SK-N-SH treated with all-trans-retinoic acid at 6 μM for 48 hours (cell line): ENCODE data around the gene CRABP1.
A peak's percentile ranks its signal among the peaks of the same experiment; 100 is the strongest.

Experiments used
- ATAC-seq: fragments of 200-7000 bp; cut with Tn5 transposase; 3 replicates; pipeline ENCODE4 v1.9.1; 2020; ENCODE audit warnings: mild to moderate bottlenecking, moderate library complexity
- ARNTL ChIP-seq: fragments of 450-650 bp; formaldehyde crosslinking; IDR thresholded peaks from 2 replicates; pipeline ENCODE4 v1.5.0; 2020; ENCODE audit warnings: low read depth, mild to moderate bottlenecking, moderate library complexity, borderline replicate concordance
- BACH2 ChIP-seq: fragments of 250-450 bp; sonication (Bioruptor Pico); IDR thresholded peaks from 2 replicates; pipeline ENCODE4 v1.9.0; 2021; ENCODE audit warnings: mild to moderate bottlenecking, borderline replicate concordance
- CSDC2 ChIP-seq: fragments of 250-450 bp; sonication (Bioruptor Pico); IDR thresholded peaks from 2 replicates; pipeline ENCODE4 v1.5.0; 2020; ENCODE audit warnings: mild to moderate bottlenecking, moderate library complexity
- ESRRG ChIP-seq: fragments of 250-450 bp; sonication (Bioruptor Pico); IDR thresholded peaks from 2 replicates; pipeline ENCODE4 v1.6.1; 2021; ENCODE audit warnings: mild to moderate bottlenecking
- GLIS3 ChIP-seq: fragments of 250-450 bp; sonication (Bioruptor Pico); IDR thresholded peaks from 2 replicates; pipeline ENCODE4 v1.5.0; 2020; ENCODE audit warnings: mild to moderate bottlenecking, moderate library complexity
- ISL1 ChIP-seq: fragments of 250-450 bp; sonication (Bioruptor Pico); IDR thresholded peaks from 2 replicates; pipeline ENCODE4 v2.1.2; 2022; ENCODE audit warnings: mild to moderate bottlenecking, moderate library complexity
- OSR1 ChIP-seq: fragments of 250-450 bp; sonication (Bioruptor Pico); IDR thresholded peaks from 2 replicates; pipeline ENCODE4 v1.8.0; 2022; ENCODE audit warnings: moderate library complexity, mild to moderate bottlenecking, inconsistent platforms
- PPARA ChIP-seq: fragments of 250-450 bp; sonication (Bioruptor Pico); IDR thresholded peaks from 2 replicates; pipeline ENCODE4 v1.5.0; 2020; ENCODE audit warnings: mild to moderate bottlenecking, borderline replicate concordance
- RARB ChIP-seq: fragments of 250-450 bp; sonication (Bioruptor Pico); IDR thresholded peaks from 2 replicates; pipeline ENCODE4 v1.8.0; 2021; ENCODE audit warnings: mild to moderate bottlenecking, moderate library complexity
- SNAI2 ChIP-seq: fragments of 250-450 bp; sonication (Bioruptor Pico); IDR thresholded peaks from 2 replicates; pipeline ENCODE4 v1.5.0; 2020; ENCODE audit warnings: mild to moderate bottlenecking, moderate library complexity
- TCF4 ChIP-seq: fragments of 250-450 bp; sonication (Bioruptor Pico); IDR thresholded peaks from 2 replicates; pipeline ENCODE4 v1.8.0; 2021; ENCODE audit warnings: mild to moderate bottlenecking, moderate library complexity, borderline replicate concordance
- TOX ChIP-seq: fragments of 250-450 bp; sonication (Bioruptor Pico); IDR thresholded peaks from 2 replicates; pipeline ENCODE4 v1.8.0; 2021; ENCODE audit warnings: mild to moderate bottlenecking, moderate library complexity, borderline replicate concordance
- ZC3H10 ChIP-seq: fragments of 250-450 bp; sonication (Bioruptor Pico); IDR thresholded peaks from 2 replicates; pipeline ENCODE4 v1.5.1; 2021; ENCODE audit warnings: mild to moderate bottlenecking, moderate library complexity
- ZFP3 ChIP-seq: fragments of 250-450 bp; sonication (Bioruptor Pico); IDR thresholded peaks from 2 replicates; pipeline ENCODE4 v1.5.0; 2020; ENCODE audit warnings: mild to moderate bottlenecking, moderate library complexity
- ZFP30 ChIP-seq: fragments of 450-650 bp; formaldehyde crosslinking; IDR thresholded peaks from 2 replicates; pipeline ENCODE4 v1.5.0; 2022; ENCODE audit warnings: mild to moderate bottlenecking, moderate library complexity
- ZNF565 ChIP-seq: fragments of 450-650 bp; formaldehyde crosslinking; conservative IDR thresholded peaks from 2 replicates; pipeline ENCODE4 v1.5.0; 2020; ENCODE audit warnings: low read depth, mild to moderate bottlenecking, moderate library complexity
- ZNF70 ChIP-seq: fragments of 450-650 bp; formaldehyde crosslinking; IDR thresholded peaks from 2 replicates; pipeline ENCODE4 v1.5.0; 2020; ENCODE audit warnings: mild to moderate bottlenecking, moderate library complexity
- ZNF8 ChIP-seq: fragments of 450-650 bp; formaldehyde crosslinking; IDR thresholded peaks from 2 replicates; pipeline ENCODE4 v1.5.0; 2020; ENCODE audit warnings: mild to moderate bottlenecking, moderate library complexity
- TF ChIP-seq, protein P1 (sequence below): fragments of 250-450 bp; sonication (Bioruptor Pico); IDR thresholded peaks from 2 replicates; pipeline ENCODE4 v1.8.0; 2021; ENCODE audit warnings: low read depth, mild to moderate bottlenecking, moderate library complexity, borderline replicate concordance
- TF ChIP-seq, protein P2 (sequence below): fragments of 250-450 bp; sonication (Bioruptor Pico); IDR thresholded peaks from 2 replicates; pipeline ENCODE4 v1.5.1; 2020; ENCODE audit warnings: low read depth, mild to moderate bottlenecking, moderate library complexity
- TF ChIP-seq, protein P3 (sequence below): fragments of 250-450 bp; sonication (Bioruptor Pico); IDR thresholded peaks from 2 replicates; pipeline ENCODE4 v1.5.1; 2021; ENCODE audit warnings: mild to moderate bottlenecking, moderate library complexity
- TF ChIP-seq, protein P4 (sequence below): fragments of 250-450 bp; sonication (Bioruptor Pico); IDR thresholded peaks from 2 replicates; pipeline ENCODE4 v1.8.0; 2020; ENCODE audit warnings: mild to moderate bottlenecking, moderate library complexity, borderline replicate concordance

The CRABP1 gene

DNA sequence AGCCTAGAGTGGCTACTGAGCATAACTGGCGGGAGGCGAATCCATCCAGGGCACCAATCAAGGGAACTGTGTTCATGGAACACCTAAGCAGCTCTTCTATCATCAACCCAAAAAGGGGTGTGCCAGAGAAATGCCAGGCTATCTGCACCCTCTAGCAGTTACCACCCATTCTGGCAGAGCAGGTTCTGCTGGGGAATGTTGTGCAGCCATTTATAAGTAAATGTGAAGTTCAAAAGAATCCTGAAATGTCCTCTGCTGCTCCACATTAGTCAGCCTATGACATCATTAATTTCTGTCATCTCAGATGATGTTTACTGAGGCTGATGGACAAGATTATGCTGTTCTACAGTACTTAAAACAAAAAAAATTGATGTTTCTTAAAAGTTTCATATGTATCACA is 48.5 kb upstream of the CRABP1 start:
- TF ChIP-seq, protein P1, sequence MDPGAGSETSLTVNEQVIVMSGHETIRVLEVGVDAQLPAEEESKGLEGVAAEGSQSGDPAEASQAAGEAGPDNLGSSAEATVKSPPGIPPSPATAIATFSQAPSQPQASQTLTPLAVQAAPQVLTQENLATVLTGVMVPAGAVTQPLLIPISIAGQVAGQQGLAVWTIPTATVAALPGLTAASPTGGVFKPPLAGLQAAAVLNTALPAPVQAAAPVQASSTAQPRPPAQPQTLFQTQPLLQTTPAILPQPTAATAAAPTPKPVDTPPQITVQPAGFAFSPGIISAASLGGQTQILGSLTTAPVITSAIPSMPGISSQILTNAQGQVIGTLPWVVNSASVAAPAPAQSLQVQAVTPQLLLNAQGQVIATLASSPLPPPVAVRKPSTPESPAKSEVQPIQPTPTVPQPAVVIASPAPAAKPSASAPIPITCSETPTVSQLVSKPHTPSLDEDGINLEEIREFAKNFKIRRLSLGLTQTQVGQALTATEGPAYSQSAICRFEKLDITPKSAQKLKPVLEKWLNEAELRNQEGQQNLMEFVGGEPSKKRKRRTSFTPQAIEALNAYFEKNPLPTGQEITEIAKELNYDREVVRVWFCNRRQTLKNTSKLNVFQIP (CRISPR knock-in tag): no peak
- TF ChIP-seq SNAI2 (CRISPR knock-in tag) (no peak), ZNF565 (CRISPR knock-in tag) (no peak), ZFP30 (no peak), GLIS3 (no peak), BACH2 (no peak), ISL1 (CRISPR knock-in tag) (no peak), OSR1 (CRISPR knock-in tag) (no peak), CSDC2 (no peak), ZFP3 (CRISPR knock-in tag) (no peak), ZC3H10 (no peak), RARB (no peak), ZNF8 (CRISPR knock-in tag) (no peak)
- TF ChIP-seq, protein P2, sequence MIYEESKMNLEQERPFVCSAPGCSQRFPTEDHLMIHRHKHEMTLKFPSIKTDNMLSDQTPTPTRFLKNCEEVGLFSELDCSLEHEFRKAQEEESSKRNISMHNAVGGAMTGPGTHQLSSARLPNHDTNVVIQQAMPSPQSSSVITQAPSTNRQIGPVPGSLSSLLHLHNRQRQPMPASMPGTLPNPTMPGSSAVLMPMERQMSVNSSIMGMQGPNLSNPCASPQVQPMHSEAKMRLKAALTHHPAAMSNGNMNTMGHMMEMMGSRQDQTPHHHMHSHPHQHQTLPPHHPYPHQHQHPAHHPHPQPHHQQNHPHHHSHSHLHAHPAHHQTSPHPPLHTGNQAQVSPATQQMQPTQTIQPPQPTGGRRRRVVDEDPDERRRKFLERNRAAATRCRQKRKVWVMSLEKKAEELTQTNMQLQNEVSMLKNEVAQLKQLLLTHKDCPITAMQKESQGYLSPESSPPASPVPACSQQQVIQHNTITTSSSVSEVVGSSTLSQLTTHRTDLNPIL (CRISPR knock-in tag): no peak
- TF ChIP-seq, protein P3, sequence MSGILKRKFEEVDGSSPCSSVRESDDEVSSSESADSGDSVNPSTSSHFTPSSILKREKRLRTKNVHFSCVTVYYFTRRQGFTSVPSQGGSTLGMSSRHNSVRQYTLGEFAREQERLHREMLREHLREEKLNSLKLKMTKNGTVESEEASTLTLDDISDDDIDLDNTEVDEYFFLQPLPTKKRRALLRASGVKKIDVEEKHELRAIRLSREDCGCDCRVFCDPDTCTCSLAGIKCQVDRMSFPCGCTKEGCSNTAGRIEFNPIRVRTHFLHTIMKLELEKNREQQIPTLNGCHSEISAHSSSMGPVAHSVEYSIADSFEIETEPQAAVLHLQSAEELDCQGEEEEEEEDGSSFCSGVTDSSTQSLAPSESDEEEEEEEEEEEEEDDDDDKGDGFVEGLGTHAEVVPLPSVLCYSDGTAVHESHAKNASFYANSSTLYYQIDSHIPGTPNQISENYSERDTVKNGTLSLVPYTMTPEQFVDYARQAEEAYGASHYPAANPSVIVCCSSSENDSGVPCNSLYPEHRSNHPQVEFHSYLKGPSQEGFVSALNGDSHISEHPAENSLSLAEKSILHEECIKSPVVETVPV (CRISPR knock-in tag): no peak
- TF ChIP-seq, protein P4, sequence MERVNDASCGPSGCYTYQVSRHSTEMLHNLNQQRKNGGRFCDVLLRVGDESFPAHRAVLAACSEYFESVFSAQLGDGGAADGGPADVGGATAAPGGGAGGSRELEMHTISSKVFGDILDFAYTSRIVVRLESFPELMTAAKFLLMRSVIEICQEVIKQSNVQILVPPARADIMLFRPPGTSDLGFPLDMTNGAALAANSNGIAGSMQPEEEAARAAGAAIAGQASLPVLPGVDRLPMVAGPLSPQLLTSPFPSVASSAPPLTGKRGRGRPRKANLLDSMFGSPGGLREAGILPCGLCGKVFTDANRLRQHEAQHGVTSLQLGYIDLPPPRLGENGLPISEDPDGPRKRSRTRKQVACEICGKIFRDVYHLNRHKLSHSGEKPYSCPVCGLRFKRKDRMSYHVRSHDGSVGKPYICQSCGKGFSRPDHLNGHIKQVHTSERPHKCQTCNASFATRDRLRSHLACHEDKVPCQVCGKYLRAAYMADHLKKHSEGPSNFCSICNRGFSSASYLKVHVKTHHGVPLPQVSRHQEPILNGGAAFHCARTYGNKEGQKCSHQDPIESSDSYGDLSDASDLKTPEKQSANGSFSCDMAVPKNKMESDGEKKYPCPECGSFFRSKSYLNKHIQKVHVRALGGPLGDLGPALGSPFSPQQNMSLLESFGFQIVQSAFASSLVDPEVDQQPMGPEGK: no peak
- ATAC-seq: no peak

DNA sequence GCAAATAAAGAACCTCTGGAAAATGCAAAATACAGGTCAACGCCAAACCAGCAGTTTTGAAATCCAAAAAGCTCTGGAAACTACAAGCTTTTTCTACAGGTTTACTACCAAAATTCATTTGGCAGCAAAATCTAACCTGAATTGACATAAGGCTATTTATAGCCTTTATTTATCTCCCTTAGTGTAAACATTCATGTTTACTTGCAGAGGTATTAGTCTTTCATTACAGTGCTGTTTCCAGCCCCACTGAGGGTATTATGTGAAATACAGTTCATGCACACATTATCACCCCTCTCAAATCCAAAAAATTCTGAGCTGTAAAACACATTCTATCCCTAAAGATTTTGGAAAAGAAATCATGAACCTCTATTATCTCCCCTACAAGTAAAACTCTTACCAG is 47.9 kb upstream of the CRABP1 start:
- no peak for TF ChIP-seq ZFP30
- TF ChIP-seq, protein P3 (CRISPR knock-in tag): no peak
- no peak for TF ChIP-seq ZNF8 (CRISPR knock-in tag)
- TF ChIP-seq TCF4 (CRISPR knock-in tag): no peak
- TF ChIP-seq ZNF70 (CRISPR knock-in tag): no peak
- no peak for TF ChIP-seq TOX
- no peak for TF ChIP-seq RARB
- no peak for TF ChIP-seq ESRRG (CRISPR knock-in tag)
- TF ChIP-seq, protein P2 (CRISPR knock-in tag): no peak
- no peak for TF ChIP-seq PPARA
- TF ChIP-seq ZC3H10: no peak
- no peak for TF ChIP-seq ARNTL
- no peak for TF ChIP-seq SNAI2 (CRISPR knock-in tag)

DNA sequence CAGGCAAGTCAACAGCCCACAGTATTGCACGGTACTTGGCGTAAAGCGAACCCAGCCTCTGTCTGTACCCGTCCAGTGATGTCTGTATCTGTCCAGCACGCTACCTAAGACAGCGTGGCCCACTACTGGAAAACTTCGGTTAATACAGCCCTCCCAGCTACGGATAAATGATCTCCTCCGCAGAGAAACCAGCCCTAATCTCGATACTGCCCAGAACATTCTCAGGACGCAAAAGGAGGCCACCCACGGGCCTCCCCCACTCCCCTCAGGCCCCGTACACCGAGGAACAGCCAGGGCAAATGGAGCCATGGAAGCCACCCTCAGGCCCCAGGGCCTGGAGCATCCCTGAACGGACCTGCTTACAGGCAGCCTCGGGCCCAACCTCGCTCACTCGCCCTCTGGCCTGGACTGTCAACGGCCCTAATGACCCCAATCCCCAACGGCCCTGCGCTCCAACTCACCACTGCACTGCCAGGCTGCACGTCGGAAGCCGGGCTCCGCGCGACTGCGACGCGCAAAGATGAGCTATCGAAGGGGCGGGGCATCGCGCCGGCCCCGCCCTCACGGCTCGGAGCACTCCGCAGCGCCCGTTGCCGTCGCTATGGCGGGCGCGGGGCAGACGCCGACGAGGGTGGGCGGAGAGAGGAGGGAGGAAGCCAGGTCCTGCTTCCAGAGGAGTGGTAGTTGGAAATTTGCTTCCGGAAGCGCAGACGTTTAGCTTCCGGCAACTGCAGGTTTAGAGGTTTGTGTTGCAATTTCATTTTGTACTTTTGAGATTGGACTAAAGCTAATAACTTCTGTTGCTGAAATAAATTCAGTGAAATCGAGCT is 40.8 kb upstream of the CRABP1 start, which contains the start of gene SKIC8:
Gene SKIC8, minus strand, starts transcription at position 509 of the 830 bp plus-strand sequence. CDS start 3,923 bp downstream, outside the sequence.
- peak; percentile 97 for ATAC-seq
- no peak for TF ChIP-seq ZFP3 (CRISPR knock-in tag)
- TF ChIP-seq CSDC2: no peak
- no peak for TF ChIP-seq SNAI2 (CRISPR knock-in tag)
- TF ChIP-seq, protein P2 (CRISPR knock-in tag): no peak
- TF ChIP-seq GLIS3: no peak
- no peak for TF ChIP-seq OSR1 (CRISPR knock-in tag)
- no peak for TF ChIP-seq ZFP30
- TF ChIP-seq ZNF8 (CRISPR knock-in tag): no peak
- no peak for TF ChIP-seq TCF4 (CRISPR knock-in tag)
- no peak for TF ChIP-seq ZNF70 (CRISPR knock-in tag)
- TF ChIP-seq ESRRG (CRISPR knock-in tag): no peak
- TF ChIP-seq, protein P1 (CRISPR knock-in tag): no peak

More for the DNA sequence above, 47.9 kb upstream of the CRABP1 start:
- no peak for ATAC-seq
